Panc1 (cell line): ENCODE data around the gene CTNNAL1. TPM values are rescaled to one million over a fixed set of nuclear protein-coding genes. Genes with fewer than 3 reads are reported as not detected.

Source experiments
- ATAC-seq: fragments of 200-7000 bp; cut with Tn5 transposase; 2 replicates; pipeline ENCODE4 v1.9.1; 2020; ENCODE audit warnings: mild to moderate bottlenecking, moderate library complexity
- BruUV-seq: library from RNA; stranded (reverse); fragments of 400-500 nt; replicated peaks from 2 replicates; lab custom pipeline; 2021; lab: Mats Ljungman, UMichigan
- CTCF ChIA-PET: fragments of 300-600 bp; sonication (Branson Sonifier 250); formaldehyde crosslinking; loops from one replicate; lab custom pipeline; 2022; ENCODE audit warnings: antibody characterized with exemption; lab: Charles Lee
- POLR2A ChIA-PET: fragments of 300-600 bp; sonication (Branson Sonifier 250); formaldehyde crosslinking; loops from one replicate; lab custom pipeline; 2022; ENCODE audit warnings: antibody characterized with exemption; lab: Charles Lee
- DNase-seq: peaks from one replicate; pipeline ENCODE4 v3.0.0-alpha.2; 2010; ENCODE audit warnings: low read depth, low spot score
- H3K27ac ChIP-seq: 2 replicates; pipeline ENCODE4 v1.5.1; 2011; ENCODE audit warnings: mild to moderate bottlenecking, low read length, inconsistent platforms
- H3K27me3 ChIP-seq: fragments of 200-500 bp; sonication (Bioruptor generic); 2 replicates; pipeline ENCODE4 v1.6.0; 2014; ENCODE audit warnings: low read length, inconsistent platforms; ENCODE audit not compliant: control insufficient read depth, insufficient read depth
- H3K36me3 ChIP-seq: fragments of 200-500 bp; sonication (Bioruptor generic); 2 replicates; pipeline ENCODE4 v1.5.1; 2014; ENCODE audit warnings: inconsistent platforms, mild to moderate bottlenecking, low read length, moderate library complexity; ENCODE audit not compliant: control insufficient read depth, insufficient read depth
- H3K4me1 ChIP-seq: 2 replicates; pipeline ENCODE4 v1.5.1; 2011; ENCODE audit warnings: inconsistent platforms, mild to moderate bottlenecking, low read length, moderate library complexity; ENCODE audit not compliant: control insufficient read depth, insufficient read depth
- H3K4me3 ChIP-seq, 2 experiments: 2 replicates each; pipeline ENCODE4 v1.5.1; 2011 to 2012; ENCODE audit warnings: low read depth in 2 of 2, low read length in 2 of 2, mild to moderate bottlenecking in 2 of 2, inconsistent platforms in 1 of 2, moderate library complexity in 1 of 2
- H3K9me3 ChIP-seq: fragments of 200-500 bp; sonication (Bioruptor generic); 2 replicates; pipeline ENCODE4 v1.5.1; 2014; ENCODE audit warnings: low read depth, mild to moderate bottlenecking, inconsistent platforms, low read length, moderate library complexity; ENCODE audit not compliant: control insufficient read depth, insufficient read depth
- CTCF ChIP-seq: fragments of 450-650 bp; IDR thresholded peaks from 2 replicates; pipeline ENCODE4 v1.5.1; 2017; ENCODE audit warnings: mild to moderate bottlenecking
- POLR2AphosphoS5 ChIP-seq: IDR thresholded peaks from 2 replicates; pipeline ENCODE4 v1.6.1; 2012; ENCODE audit warnings: mild to moderate bottlenecking, low read depth, low read length, moderate library complexity
- REST ChIP-seq, 2 experiments: IDR thresholded peaks; 2 replicates each; pipeline ENCODE4 v1.6.1; 2011 to 2012; ENCODE audit warnings: low read depth in 2 of 2, control low read depth in 1 of 2, low read length in 1 of 2, mild to moderate bottlenecking in 1 of 2, moderate library complexity in 1 of 2; ENCODE audit not compliant: insufficient read depth in 1 of 2
- SIN3A ChIP-seq: IDR thresholded peaks from 2 replicates; pipeline ENCODE4 v1.6.1; 2012; ENCODE audit warnings: low read depth, mild to moderate bottlenecking, low read length, moderate library complexity, borderline replicate concordance; ENCODE audit not compliant: insufficient read depth
- TCF7L2 ChIP-seq: IDR thresholded peaks from 2 replicates; pipeline ENCODE4 v1.6.1; 2011; ENCODE audit warnings: mild to moderate bottlenecking, low read depth, low read length, inconsistent platforms
- in situ Hi-C: cut with HindIII; loops from 2 replicates; pipeline ENCODE4 v1.10.0; 2016; ENCODE audit warnings: low sequenced_read_pairs, low pct_unique_long_range_greater_than_20kb
- intact Hi-C: fragments of 100-400 bp; cut with micrococcal nuclease; formaldehyde crosslinking; loops from one replicate; pipeline ENCODE4 v1.10.0; 2022; ENCODE audit not compliant: unreplicated experiment
- total RNA-seq: library from RNA; stranded (reverse); gene quantifications from one replicate; pipeline ENCODE4 v1.2.1, GENCODE V29; 2021; ENCODE audit not compliant: unreplicated experiment

CTNNAL1 gene
- total RNA-seq, 1 experiment from 2014 or later, result 79.8 TPM

GRCh38 chr9:108961151-108961550 is 52.1 kb downstream of the CTNNAL1 start:
- no peak overlapping the region for H3K27ac ChIP-seq
- peaks cover 5% of the 10 kb centered on the region; the same call in 1 of the 2 replicates for H3K36me3 ChIP-seq
- no peak overlapping the region for H3K4me3 ChIP-seq
- no peaks in the 10 kb centered on the region for H3K4me1 ChIP-seq
- TF ChIP-seq TCF7L2 (no peak), CTCF (no peak), POLR2AphosphoS5 (no peak), REST (IDR thresholded peaks at IDR 0.05; ENCODE audit: insufficient read depth in 1 of 2, low read depth in 2 of 2, low read length in 1 of 2) (no peak)
- intact Hi-C loops, result loop anchor here (10.0 kb wide), 1 partner anchor 104 kb away; no protein-coding TSS in a partner anchor
- ChIA-PET CTCF (no interaction called here), POLR2A (no interaction called here)
- in situ Hi-C loops, result no loop called here
- ATAC-seq, result no peak
- no TSS peak for BruUV-seq
- H3K27me3 ChIP-seq, result no peaks in the 10 kb centered on the region
- no peak for DNase-seq
- no peaks in the 10 kb centered on the region for H3K9me3 ChIP-seq

GRCh38 chr9:108960331-108960730 is 53.0 kb downstream of the CTNNAL1 start:
- Histone ChIP-seq H3K4me3 (no peak overlapping the region), H3K9me3 (no peaks in the 10 kb centered on the region), H3K27me3 (no peaks in the 10 kb centered on the region), H3K36me3 (peaks cover 2% of the 10 kb centered on the region; the same call in 1 of the 2 replicates), H3K4me1 (no peaks in the 10 kb centered on the region), H3K27ac (no peak overlapping the region)
- ATAC-seq (no peak), DNase-seq (no peak)
- CTCF ChIA-PET, result no interaction called here
- intact Hi-C loops (loop anchor here (10.0 kb wide), 1 partner anchor 104 kb away; no protein-coding TSS in a partner anchor), in situ Hi-C loops (no loop called here)
- TF ChIP-seq TCF7L2, result no peak
- no peak for TF ChIP-seq SIN3A
- no peak for TF ChIP-seq REST (IDR thresholded peaks at IDR 0.05; ENCODE audit: insufficient read depth in 1 of 2, low read depth in 2 of 2, low read length in 1 of 2)
- no peak for TF ChIP-seq CTCF
- TF ChIP-seq POLR2AphosphoS5, result no peak
- BruUV-seq, result no TSS peak
- POLR2A ChIA-PET, result no interaction called here
